IMR-90 (cell line): ENCODE measurements around the gene KANSL3. TPM values are rescaled to one million over a fixed set of nuclear protein-coding genes. Genes with fewer than 3 reads are reported as not detected.

Experiments used
- ATAC-seq: fragments of 200-7000 bp; cut with Tn5 transposase; 2 replicates; pipeline ENCODE4 v1.9.1; 2020; ENCODE audit warnings: low read depth, mild to moderate bottlenecking, moderate library complexity
- BruUV-seq: library from RNA; stranded (reverse); fragments of 400-500 nt; replicated peaks from 2 replicates; lab custom pipeline; 2021; lab: Mats Ljungman, UMichigan
- CTCF ChIA-PET: fragments of 300-600 bp; formaldehyde crosslinking; extraction: SDS; loops from one replicate; lab custom pipeline; 2021; ENCODE audit warnings: antibody characterized with exemption; lab: Yijun Ruan, JAX
- POLR2A ChIA-PET: fragments of 300-600 bp; sonication (Branson Sonifier 250); formaldehyde crosslinking; loops from one replicate; lab custom pipeline; 2022; ENCODE audit warnings: antibody characterized with exemption; ENCODE audit not compliant: unreplicated experiment; lab: Charles Lee
- DNase-seq: peaks from one replicate; pipeline ENCODE4 v3.0.0; 2013
- H2AFZ ChIP-seq: replicated peaks from 2 replicates; pipeline ENCODE3; 2013; ENCODE audit warnings: low read length, mild to moderate bottlenecking; ENCODE audit not compliant: poor library complexity
- H2AK5ac ChIP-seq: 2 replicates; pipeline ENCODE4 v1.6.1; 2013; ENCODE audit warnings: low read depth, low read length, inconsistent platforms
- H2AK9ac ChIP-seq: replicated peaks from 2 replicates; pipeline ENCODE3; 2013; ENCODE audit warnings: mild to moderate bottlenecking, low read depth, low read length, moderate library complexity; ENCODE audit not compliant: poor library complexity
- H2BK120ac ChIP-seq: 2 replicates; pipeline ENCODE4 v1.6.1; 2013; ENCODE audit warnings: low read depth, low read length, inconsistent platforms
- H2BK15ac ChIP-seq: 3 replicates; pipeline ENCODE4 v1.6.1; 2013; ENCODE audit warnings: low read depth, low read length, inconsistent platforms
- H2BK20ac ChIP-seq: 2 replicates; pipeline ENCODE4 v1.6.1; 2013; ENCODE audit warnings: low read depth, mild to moderate bottlenecking, inconsistent platforms, low read length, moderate library complexity
- H2BK5ac ChIP-seq: 2 replicates; pipeline ENCODE4 v1.6.1; 2013; ENCODE audit warnings: mild to moderate bottlenecking, low read depth, low read length, inconsistent platforms; ENCODE audit not compliant: poor library complexity, severe bottlenecking
- H3K14ac ChIP-seq: replicated peaks from 2 replicates; pipeline ENCODE4 v1.6.1; 2013; ENCODE audit warnings: low read depth, low read length, inconsistent platforms
- H3K18ac ChIP-seq: 2 replicates; pipeline ENCODE4 v1.6.1; 2013; ENCODE audit warnings: low read depth, low read length, control low read depth
- H3K23ac ChIP-seq: 2 replicates; pipeline ENCODE4 v1.6.1; 2013; ENCODE audit warnings: low read depth, low read length, inconsistent platforms
- H3K27ac ChIP-seq: 2 replicates; pipeline ENCODE4 v1.5.1; 2013; ENCODE audit warnings: mild to moderate bottlenecking, control low read depth, low read length; ENCODE audit not compliant: insufficient read depth
- H3K27me3 ChIP-seq: 2 replicates; pipeline ENCODE4 v1.6.1; 2013; ENCODE audit warnings: low read length; ENCODE audit not compliant: control insufficient read depth, insufficient read depth
- H3K36me3 ChIP-seq: 2 replicates; pipeline ENCODE4 v1.6.1; 2013; ENCODE audit warnings: low read length, mixed read lengths; ENCODE audit not compliant: control insufficient read depth, insufficient read depth
- H3K4ac ChIP-seq: 2 replicates; pipeline ENCODE4 v1.6.1; 2013; ENCODE audit warnings: low read depth, low read length, inconsistent platforms
- H3K4me1 ChIP-seq: 2 replicates; pipeline ENCODE4 v1.6.1; 2013; ENCODE audit warnings: low read length, mixed read lengths; ENCODE audit not compliant: control insufficient read depth, insufficient read depth
- H3K4me2 ChIP-seq: 2 replicates; pipeline ENCODE4 v1.6.1; 2013; ENCODE audit warnings: low read depth, mild to moderate bottlenecking, control low read depth, low read length, moderate library complexity
- H3K4me3 ChIP-seq: 2 replicates; pipeline ENCODE4 v1.5.1; 2013; ENCODE audit warnings: low read depth, mild to moderate bottlenecking, control low read depth, low read length, moderate library complexity; ENCODE audit not compliant: insufficient read depth
- H3K56ac ChIP-seq: 2 replicates; pipeline ENCODE4 v1.6.1; 2013; ENCODE audit warnings: low read length, inconsistent platforms; ENCODE audit not compliant: insufficient read depth; ENCODE audit errors: extremely low read depth
- H3K79me1 ChIP-seq, 2 experiments: 2 replicates each; pipeline ENCODE4 v1.6.1; 2013; ENCODE audit warnings: low read length in 2 of 2, inconsistent platforms in 1 of 2, low read depth in 1 of 2
- H3K9ac ChIP-seq: 2 replicates; pipeline ENCODE4 v1.6.1; 2013; ENCODE audit warnings: low read depth, low read length, control low read depth
- H3K9me1 ChIP-seq: 2 replicates; pipeline ENCODE4 v1.6.1; 2013; ENCODE audit warnings: low read length, inconsistent platforms; ENCODE audit not compliant: insufficient read depth
- H3K9me3 ChIP-seq: 2 replicates; pipeline ENCODE4 v1.6.1; 2013; ENCODE audit warnings: low read length; ENCODE audit not compliant: control insufficient read depth, insufficient read depth
- H4K20me1 ChIP-seq: 2 replicates; pipeline ENCODE4 v1.6.1; 2013; ENCODE audit warnings: low read length, inconsistent platforms; ENCODE audit not compliant: insufficient read depth
- H4K5ac ChIP-seq: 2 replicates; pipeline ENCODE4 v1.6.1; 2013; ENCODE audit warnings: mild to moderate bottlenecking, low read depth, low read length, control low read depth
- H4K8ac ChIP-seq, 2 experiments: 2 replicates each; pipeline ENCODE4 v1.6.1; 2013; ENCODE audit warnings: low read depth in 2 of 2, low read length in 2 of 2, control low read depth in 1 of 2, inconsistent platforms in 1 of 2
- H4K91ac ChIP-seq: 2 replicates; pipeline ENCODE4 v1.6.1; 2013; ENCODE audit warnings: low read depth, low read length, inconsistent platforms; ENCODE audit not compliant: insufficient read depth
- BHLHE40 ChIP-seq: fragments of 150-350 bp; IDR thresholded peaks from 2 replicates; pipeline ENCODE4 v1.6.1; 2016; ENCODE audit warnings: mild to moderate bottlenecking, low read depth, low read length
- CEBPB ChIP-seq: IDR thresholded peaks from 2 replicates; pipeline ENCODE4 v1.6.1; 2012; ENCODE audit warnings: low read depth, low read length, improper control_type of control experiment
- CHD1 ChIP-seq: IDR thresholded peaks from 2 replicates; pipeline ENCODE4 v1.6.1; 2012; ENCODE audit warnings: low read depth, low read length, improper control_type of control experiment
- FOS ChIP-seq: fragments of 150-350 bp; IDR thresholded peaks from 2 replicates; pipeline ENCODE4 v1.6.1; 2016; ENCODE audit warnings: low read depth, low read length
- MAFK ChIP-seq: IDR thresholded peaks from 2 replicates; pipeline ENCODE4 v1.6.1; 2012; ENCODE audit warnings: low read depth, low read length, improper control_type of control experiment
- MAZ ChIP-seq: IDR thresholded peaks from 2 replicates; pipeline ENCODE4 v1.6.1; 2012; ENCODE audit warnings: low read depth, mild to moderate bottlenecking, low read length, improper control_type of control experiment, moderate library complexity, borderline replicate concordance
- NFE2L2 ChIP-seq: fragments of 150-350 bp; IDR thresholded peaks from 2 replicates; pipeline ENCODE4 v1.6.1; 2016; ENCODE audit warnings: low read depth, mild to moderate bottlenecking, low read length
- RCOR1 ChIP-seq: IDR thresholded peaks from 2 replicates; pipeline ENCODE4 v1.6.1; 2012; ENCODE audit warnings: mild to moderate bottlenecking, low read length, improper control_type of control experiment; ENCODE audit not compliant: insufficient replicate concordance
- SMC3 ChIP-seq: fragments of 150-350 bp; IDR thresholded peaks from 2 replicates; pipeline ENCODE4 v1.6.1; 2016; ENCODE audit warnings: low read depth, mild to moderate bottlenecking, antibody characterized with exemption, low read length, moderate library complexity
- WGBS, 2 experiments: methylation state at CpG; one replicate each; pipeline versions ENCODE4 v1.1.5 to v1.1.7; 2013; ENCODE audit warnings: missing lambda C conversion rate in 2 of 2; ENCODE audit not compliant: insufficient read length in 1 of 2; ENCODE audit errors: extremely low coverage in 2 of 2; 5-methylcytosine and 5-hydroxymethylcytosine counted together
- dilution Hi-C: fragments of 300-500 bp; cut with HindIII; formaldehyde crosslinking; loops from one replicate; pipeline ENCODE4 v1.14.3; 2018; ENCODE audit warnings: low sequenced_read_pairs; ENCODE audit not compliant: unreplicated experiment
- in situ Hi-C: fragments of 300-500 bp; cut with MboI; formaldehyde crosslinking; loops from 3 replicates; pipeline ENCODE4 v1.14.3; 2019; ENCODE audit warnings: low sequenced_read_pairs, inconsistent platforms, mixed read lengths
- intact Hi-C: fragments of 100-400 bp; cut with micrococcal nuclease; formaldehyde crosslinking; loops from 2 replicates; pipeline ENCODE4 v1.10.0; 2022
- polyA plus RNA-seq, 3 experiments: library from polyadenylated mRNA; depleted of rRNA; stranded (reverse); fragments of >200 nt; gene quantifications; 2 replicates each; pipeline ENCODE4 v1.2.3, GENCODE V29; 2012; ENCODE audit warnings: low replicate concordance in 1 of 3
- total RNA-seq: library from RNA; depleted of rRNA; stranded (reverse); fragments of >200 nt; gene quantifications from 2 replicates; pipeline ENCODE4 v1.2.3, GENCODE V29; 2012
- TF ChIP-seq, protein P1 (sequence below): conservative IDR thresholded peaks from 2 replicates; pipeline ENCODE4 v1.5.1; 2012; ENCODE audit warnings: mild to moderate bottlenecking, low read depth, low read length, improper control_type of control experiment
- TF ChIP-seq, protein P2 (sequence below): fragments of 150-350 bp; IDR thresholded peaks from 2 replicates; pipeline ENCODE4 v1.6.1; 2016; ENCODE audit warnings: low read depth, mild to moderate bottlenecking, low read length, moderate library complexity, borderline replicate concordance

Gene KANSL3
- total and polyA plus RNA-seq, 2 of the 4 experiments (the other 2 are of a cell fraction), result 22.2 to 26.3 TPM

DNA sequence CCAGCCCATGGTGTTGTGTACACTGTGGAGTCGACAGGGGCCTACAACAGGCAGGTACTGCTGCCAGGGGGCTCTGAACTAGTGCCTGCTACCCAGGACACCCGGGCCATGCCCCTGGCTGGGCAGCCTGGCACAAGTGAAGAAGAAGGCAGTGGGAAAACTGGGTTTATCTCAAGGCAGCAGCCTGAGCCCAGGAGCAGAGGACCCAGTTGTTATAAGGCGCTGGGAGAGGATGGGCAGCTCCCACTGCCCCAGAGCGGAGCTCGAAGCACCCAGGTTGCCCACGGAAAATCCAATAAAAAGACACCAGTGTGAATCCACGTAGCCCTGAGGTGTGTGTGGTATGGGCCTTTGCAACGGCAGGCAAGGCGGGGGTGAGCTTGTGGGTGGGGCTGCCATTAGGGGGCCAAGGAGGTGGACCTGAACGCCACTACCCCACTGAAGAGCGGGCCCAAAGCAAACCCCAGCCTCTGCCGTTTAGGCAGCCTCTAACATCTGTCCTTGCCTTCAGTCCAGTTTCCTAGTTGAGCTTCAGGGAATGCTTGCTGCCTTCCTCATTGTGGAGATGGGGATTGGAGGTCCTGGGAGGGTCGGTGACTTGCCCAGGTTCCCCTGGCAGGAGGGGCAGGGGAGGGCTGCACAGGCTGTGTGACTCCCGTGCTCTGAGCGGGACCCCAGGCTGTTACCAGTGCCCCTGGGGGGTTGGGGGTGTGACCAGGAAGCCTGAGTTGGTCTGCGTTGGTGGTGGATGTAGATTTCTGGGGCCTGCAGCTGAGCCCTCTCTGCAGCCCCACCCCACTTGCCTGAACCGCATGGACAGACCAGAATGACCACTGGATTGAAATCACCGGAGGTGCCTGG lies 85.6 kb downstream of the KANSL3 start (continued):
- TF ChIP-seq SMC3 (no peak), FOS (no peak)

DNA sequence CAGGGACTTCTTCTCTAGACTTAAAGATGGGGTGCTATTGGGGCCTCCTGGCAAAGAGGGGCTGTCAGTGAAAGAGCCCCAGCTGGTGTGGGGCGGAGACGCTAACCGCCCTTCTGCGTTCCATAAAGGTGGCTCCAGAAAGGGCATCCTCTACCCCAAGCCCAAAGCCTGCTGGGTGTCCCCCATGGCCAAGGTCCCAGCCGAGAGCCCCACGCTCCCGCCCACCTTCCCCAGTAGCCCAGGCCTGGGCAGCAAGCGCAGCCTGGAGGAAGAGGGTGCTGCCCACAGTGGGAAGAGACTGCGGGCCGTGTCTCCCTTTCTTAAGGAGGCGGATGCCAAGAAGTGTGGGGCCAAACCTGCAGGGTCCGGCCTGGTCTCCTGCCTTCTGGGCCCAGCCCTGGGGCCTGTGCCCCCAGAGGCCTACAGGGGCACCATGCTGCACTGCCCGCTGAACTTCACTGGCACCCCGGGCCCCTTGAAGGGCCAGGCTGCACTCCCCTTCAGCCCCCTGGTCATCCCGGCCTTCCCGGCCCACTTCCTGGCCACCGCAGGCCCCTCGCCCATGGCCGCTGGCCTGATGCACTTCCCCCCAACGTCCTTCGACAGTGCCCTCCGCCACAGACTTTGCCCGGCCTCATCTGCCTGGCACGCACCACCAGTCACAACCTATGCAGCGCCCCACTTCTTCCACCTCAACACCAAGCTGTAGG lies 86.4 kb downstream of the KANSL3 start:
- intact Hi-C loops, result no loop called here
- CTCF ChIA-PET, result no interaction called here
- H3K23ac ChIP-seq, result no peak overlapping the region
- TF ChIP-seq BHLHE40 (no peak), CHD1 (no peak), CEBPB (no peak), MAFK (no peak), NFE2L2 (no peak), RCOR1 (no peak), SMC3 (no peak), FOS (no peak), MAZ (no peak)
- TF ChIP-seq, protein P1, sequence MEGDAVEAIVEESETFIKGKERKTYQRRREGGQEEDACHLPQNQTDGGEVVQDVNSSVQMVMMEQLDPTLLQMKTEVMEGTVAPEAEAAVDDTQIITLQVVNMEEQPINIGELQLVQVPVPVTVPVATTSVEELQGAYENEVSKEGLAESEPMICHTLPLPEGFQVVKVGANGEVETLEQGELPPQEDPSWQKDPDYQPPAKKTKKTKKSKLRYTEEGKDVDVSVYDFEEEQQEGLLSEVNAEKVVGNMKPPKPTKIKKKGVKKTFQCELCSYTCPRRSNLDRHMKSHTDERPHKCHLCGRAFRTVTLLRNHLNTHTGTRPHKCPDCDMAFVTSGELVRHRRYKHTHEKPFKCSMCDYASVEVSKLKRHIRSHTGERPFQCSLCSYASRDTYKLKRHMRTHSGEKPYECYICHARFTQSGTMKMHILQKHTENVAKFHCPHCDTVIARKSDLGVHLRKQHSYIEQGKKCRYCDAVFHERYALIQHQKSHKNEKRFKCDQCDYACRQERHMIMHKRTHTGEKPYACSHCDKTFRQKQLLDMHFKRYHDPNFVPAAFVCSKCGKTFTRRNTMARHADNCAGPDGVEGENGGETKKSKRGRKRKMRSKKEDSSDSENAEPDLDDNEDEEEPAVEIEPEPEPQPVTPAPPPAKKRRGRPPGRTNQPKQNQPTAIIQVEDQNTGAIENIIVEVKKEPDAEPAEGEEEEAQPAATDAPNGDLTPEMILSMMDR, result no peak
- TF ChIP-seq, protein P2, sequence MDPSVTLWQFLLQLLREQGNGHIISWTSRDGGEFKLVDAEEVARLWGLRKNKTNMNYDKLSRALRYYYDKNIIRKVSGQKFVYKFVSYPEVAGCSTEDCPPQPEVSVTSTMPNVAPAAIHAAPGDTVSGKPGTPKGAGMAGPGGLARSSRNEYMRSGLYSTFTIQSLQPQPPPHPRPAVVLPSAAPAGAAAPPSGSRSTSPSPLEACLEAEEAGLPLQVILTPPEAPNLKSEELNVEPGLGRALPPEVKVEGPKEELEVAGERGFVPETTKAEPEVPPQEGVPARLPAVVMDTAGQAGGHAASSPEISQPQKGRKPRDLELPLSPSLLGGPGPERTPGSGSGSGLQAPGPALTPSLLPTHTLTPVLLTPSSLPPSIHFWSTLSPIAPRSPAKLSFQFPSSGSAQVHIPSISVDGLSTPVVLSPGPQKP, result no peak

More for the DNA sequence above, 86.4 kb downstream of the KANSL3 start:
- Histone ChIP-seq H4K20me1 (peaks cover 8% of the 10 kb centered on the region), H3K36me3 (peaks cover 25% of the 10 kb centered on the region), H3K4me2 (no peak overlapping the region), H3K56ac (no peak overlapping the region), H4K8ac (no peak overlapping the region), H4K91ac (no peak overlapping the region), H3K27ac (no peak overlapping the region), H2BK20ac (no peak overlapping the region), H3K9me1 (peaks cover 3% of the 10 kb centered on the region; the same call in 1 of the 2 replicates), H2BK5ac (no peak overlapping the region), H3K79me1 (peaks cover 0 to 9% of the 10 kb centered on the region in 2 experiments; a peak in 1 of 4 replicates), H3K27me3 (no peaks in the 10 kb centered on the region), H3K9me3 (0 out of 2 replicates have a peak, but pooled peaks cover under 1% of the 10 kb centered on the region), H2BK15ac (no peak overlapping the region), H2AFZ (no peak overlapping the region), H2AK5ac (no peak overlapping the region), H3K18ac (no peak overlapping the region), H3K14ac (no peak overlapping the region), H3K4me3 (no peak overlapping the region), H2BK120ac (no peak overlapping the region), H2AK9ac (no peak overlapping the region), H3K4me1 (peaks cover 5% of the 10 kb centered on the region; the same call in 1 of the 2 replicates), H4K5ac (no peak overlapping the region), H3K4ac (no peak overlapping the region), H3K9ac (no peak overlapping the region)
- in situ Hi-C loops (no loop called here), dilution Hi-C loops (no loop called here)
- POLR2A ChIA-PET, result no interaction called here
- ATAC-seq (no peak), DNase-seq (no peak)
- WGBS, 2 experiments, result 100% methylated on average over 5 of the region's 25 CpGs; no CpG with 5 or more reads in 1 of the 2 experiments
- no TSS peak for BruUV-seq
